ENCODE results near the gene RALGPS2.

Gene RALGPS2

GRCh38 chr1:178776553-178776952 lies 51.5 kb downstream of the RALGPS2 start (continued):
- no peak for TF ChIP-seq TSHZ2 (CRISPR knock-in tag; IDR thresholded peaks at IDR 0.05)
- no peak for TF ChIP-seq RARB (CRISPR knock-in tag; IDR thresholded peaks at IDR 0.05)
- no peak for TF ChIP-seq ESRRG (CRISPR knock-in tag; IDR thresholded peaks at IDR 0.05)
- TF ChIP-seq PPARA (CRISPR knock-in tag; IDR thresholded peaks at IDR 0.05; ENCODE audit: borderline replicate concordance) = no peak

GRCh38 chr1:178781533-178782330 lies 56.7 kb downstream of the RALGPS2 start:
- no peak for TF ChIP-seq CSRNP3 (CRISPR knock-in tag; IDR thresholded peaks at IDR 0.05)
- TF ChIP-seq TCF4 (CRISPR knock-in tag; IDR thresholded peaks at IDR 0.05; ENCODE audit: borderline replicate concordance) = no peak
- TF ChIP-seq POU6F1 (CRISPR knock-in tag; IDR thresholded peaks at IDR 0.05; ENCODE audit: borderline replicate concordance, low read depth) = no peak
- no peak for TF ChIP-seq ZNF70 (CRISPR knock-in tag; IDR thresholded peaks at IDR 0.05)
- TF ChIP-seq RARB (CRISPR knock-in tag; IDR thresholded peaks at IDR 0.05) = no peak
- TF ChIP-seq TOX (CRISPR knock-in tag; IDR thresholded peaks at IDR 0.05; ENCODE audit: borderline replicate concordance) = no peak
- TF ChIP-seq TSHZ2 (CRISPR knock-in tag; IDR thresholded peaks at IDR 0.05) = no peak
- no peak for TF ChIP-seq SNAI2 (CRISPR knock-in tag; IDR thresholded peaks at IDR 0.05)
- no peak for TF ChIP-seq ESRRG (CRISPR knock-in tag; IDR thresholded peaks at IDR 0.05)
- ATAC-seq = no peak

DNA sequence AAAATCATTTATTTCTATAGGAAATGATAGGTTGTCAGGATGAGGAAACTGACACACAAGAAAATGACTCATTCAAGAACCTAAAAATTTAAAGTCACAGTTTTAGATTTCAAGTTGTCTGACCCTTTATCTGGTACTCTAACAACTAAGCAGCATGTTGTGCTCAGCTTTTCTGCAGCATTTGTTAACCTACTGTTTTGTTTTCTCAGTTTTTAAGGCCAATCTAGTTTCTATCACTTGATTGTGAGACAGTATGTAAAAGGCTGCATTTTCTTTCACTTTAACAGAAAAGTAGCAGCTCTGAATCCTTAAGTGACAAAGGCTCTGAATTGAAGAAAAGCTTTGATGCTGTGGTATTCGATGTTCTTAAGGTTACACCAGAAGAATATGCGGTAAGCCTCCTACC lies 59.1 kb downstream of the RALGPS2 start:
- TF ChIP-seq GLIS3 (CRISPR knock-in tag; IDR thresholded peaks at IDR 0.05) (no peak), PPARA (CRISPR knock-in tag; IDR thresholded peaks at IDR 0.05; ENCODE audit: borderline replicate concordance) (no peak)
- no peak for ATAC-seq

DNA sequence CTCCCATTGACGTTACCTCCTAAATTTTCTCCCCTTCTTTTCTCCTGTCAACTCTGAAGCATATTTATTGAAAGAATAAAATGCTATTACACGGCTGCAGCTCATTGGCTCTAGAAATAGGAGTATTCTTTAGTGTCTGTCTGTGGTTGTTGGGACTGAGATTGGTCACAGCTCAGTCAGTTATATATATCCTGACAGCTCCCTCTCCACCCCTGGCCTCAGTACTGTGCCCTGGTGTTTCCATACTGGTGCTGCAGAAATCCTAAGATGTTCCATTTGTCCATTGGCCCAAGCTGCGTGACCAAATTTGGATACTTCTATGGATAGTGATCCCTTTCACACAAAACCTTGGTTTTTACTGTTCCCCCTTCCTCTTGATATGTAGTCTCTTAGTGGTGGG lies 67.3 kb downstream of the RALGPS2 start:
- no peak for ATAC-seq
- no peak for TF ChIP-seq CSRNP3 (CRISPR knock-in tag; IDR thresholded peaks at IDR 0.05)
- no peak for TF ChIP-seq ZC3H10 (CRISPR knock-in tag; IDR thresholded peaks at IDR 0.05)
- TF ChIP-seq GLIS3 (CRISPR knock-in tag; IDR thresholded peaks at IDR 0.05) = no peak
- TF ChIP-seq SNAI2 (CRISPR knock-in tag; IDR thresholded peaks at IDR 0.05) = no peak
- no peak for TF ChIP-seq TCF4 (CRISPR knock-in tag; IDR thresholded peaks at IDR 0.05; ENCODE audit: borderline replicate concordance)
- TF ChIP-seq BACH2 (CRISPR knock-in tag; IDR thresholded peaks at IDR 0.05; ENCODE audit: borderline replicate concordance) = no peak

- ATAC-seq = no peak
- TF ChIP-seq CSRNP3 (CRISPR knock-in tag; IDR thresholded peaks at IDR 0.05) (no peak), ZNF70 (CRISPR knock-in tag; IDR thresholded peaks at IDR 0.05) (no peak), PATZ1 (CRISPR knock-in tag; IDR thresholded peaks at IDR 0.05; ENCODE audit: borderline replicate concordance) (no peak), RARB (CRISPR knock-in tag; IDR thresholded peaks at IDR 0.05) (no peak)
These were observed 71.0 kb downstream of the RALGPS2 start for GRCh38 chr1:178796013-178796412.
